ENCODE measurements around the gene RNF208.

The RNF208 gene

GRCh38 chr9:137213160-137214060 lies 8.6 kb downstream of the RNF208 start:
- no peaks in the 10 kb centered on the region for H3K9me2 ChIP-seq (ENCODE audit: low read depth, low read length)
- H3K27me3 ChIP-seq (ENCODE audit: insufficient read depth, low read length): no peaks in the 10 kb centered on the region
- peaks cover 11% of the 10 kb centered on the region for H3K36me3 ChIP-seq (ENCODE audit: insufficient read depth, low read length)
- no peaks in the 10 kb centered on the region for H3K9me3 ChIP-seq (ENCODE audit: low read length)
- peak overlapping the region; percentile 51 for H3K4me2 ChIP-seq (ENCODE audit: low read length)
- no peaks in the 10 kb centered on the region for H3K79me2 ChIP-seq (ENCODE audit: insufficient read depth, low read length)
- no peaks in the 10 kb centered on the region for H3F3A ChIP-seq (ENCODE audit: insufficient read depth, low read length)
- peaks cover 20% of the 10 kb centered on the region for H3K4me1 ChIP-seq (ENCODE audit: insufficient read depth, low read length, severe bottlenecking)
- H3K27ac ChIP-seq (ENCODE audit: low read depth, low read length, poor library complexity, severe bottlenecking): no peak overlapping the region
- H3K4me3 ChIP-seq (ENCODE audit: low read depth, low read length, poor library complexity, severe bottlenecking): peak overlapping the region; percentile 29
- peak overlapping the region; percentile 36; the same call in 1 of the 2 replicates for H3K9ac ChIP-seq (ENCODE audit: low read length)
- H4K20me1 ChIP-seq (ENCODE audit: insufficient read depth, low read length): no peaks in the 10 kb centered on the region
- TF ChIP-seq, protein P1, sequence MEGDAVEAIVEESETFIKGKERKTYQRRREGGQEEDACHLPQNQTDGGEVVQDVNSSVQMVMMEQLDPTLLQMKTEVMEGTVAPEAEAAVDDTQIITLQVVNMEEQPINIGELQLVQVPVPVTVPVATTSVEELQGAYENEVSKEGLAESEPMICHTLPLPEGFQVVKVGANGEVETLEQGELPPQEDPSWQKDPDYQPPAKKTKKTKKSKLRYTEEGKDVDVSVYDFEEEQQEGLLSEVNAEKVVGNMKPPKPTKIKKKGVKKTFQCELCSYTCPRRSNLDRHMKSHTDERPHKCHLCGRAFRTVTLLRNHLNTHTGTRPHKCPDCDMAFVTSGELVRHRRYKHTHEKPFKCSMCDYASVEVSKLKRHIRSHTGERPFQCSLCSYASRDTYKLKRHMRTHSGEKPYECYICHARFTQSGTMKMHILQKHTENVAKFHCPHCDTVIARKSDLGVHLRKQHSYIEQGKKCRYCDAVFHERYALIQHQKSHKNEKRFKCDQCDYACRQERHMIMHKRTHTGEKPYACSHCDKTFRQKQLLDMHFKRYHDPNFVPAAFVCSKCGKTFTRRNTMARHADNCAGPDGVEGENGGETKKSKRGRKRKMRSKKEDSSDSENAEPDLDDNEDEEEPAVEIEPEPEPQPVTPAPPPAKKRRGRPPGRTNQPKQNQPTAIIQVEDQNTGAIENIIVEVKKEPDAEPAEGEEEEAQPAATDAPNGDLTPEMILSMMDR (IDR thresholded peaks at IDR 0.05; ENCODE audit: low read length): no peak
- no peak for TF ChIP-seq EZH2 (IDR thresholded peaks at IDR 0.05; ENCODE audit: borderline replicate concordance, low read length)
- no peak overlapping the region for H2AFZ ChIP-seq (ENCODE audit: low read length)

- Histone ChIP-seq H3K9me2 (ENCODE audit: low read depth, low read length) (no peaks in the 10 kb centered on the region), H3K4me2 (ENCODE audit: low read length) (peak overlapping the region; percentile 51; the same call in 1 of the 2 replicates), H3K4me3 (ENCODE audit: low read depth, low read length, poor library complexity, severe bottlenecking) (peak overlapping the region; percentile 29), H3K4me1 (ENCODE audit: insufficient read depth, low read length, severe bottlenecking) (peaks cover 20% of the 10 kb centered on the region), H2AFZ (ENCODE audit: low read length) (no peak overlapping the region), H3K9me3 (ENCODE audit: low read length) (no peaks in the 10 kb centered on the region), H3K79me2 (ENCODE audit: insufficient read depth, low read length) (no peaks in the 10 kb centered on the region), H3K27ac (ENCODE audit: low read depth, low read length, poor library complexity, severe bottlenecking) (no peak overlapping the region), H4K20me1 (ENCODE audit: insufficient read depth, low read length) (no peaks in the 10 kb centered on the region), H3F3A (ENCODE audit: insufficient read depth, low read length) (no peaks in the 10 kb centered on the region), H3K36me3 (ENCODE audit: insufficient read depth, low read length) (peaks cover 13% of the 10 kb centered on the region), H3K9ac (ENCODE audit: low read length) (no peak overlapping the region), H3K27me3 (ENCODE audit: insufficient read depth, low read length) (no peaks in the 10 kb centered on the region)
- TF ChIP-seq, protein P1 (IDR thresholded peaks at IDR 0.05; ENCODE audit: low read length): peak; percentile 36; the same call in 1 of the 2 replicates
- TF ChIP-seq EZH2 (IDR thresholded peaks at IDR 0.05; ENCODE audit: borderline replicate concordance, low read length): no peak
These were observed 9.5 kb downstream of the RNF208 start for GRCh38 chr9:137212520-137212919.

DNA sequence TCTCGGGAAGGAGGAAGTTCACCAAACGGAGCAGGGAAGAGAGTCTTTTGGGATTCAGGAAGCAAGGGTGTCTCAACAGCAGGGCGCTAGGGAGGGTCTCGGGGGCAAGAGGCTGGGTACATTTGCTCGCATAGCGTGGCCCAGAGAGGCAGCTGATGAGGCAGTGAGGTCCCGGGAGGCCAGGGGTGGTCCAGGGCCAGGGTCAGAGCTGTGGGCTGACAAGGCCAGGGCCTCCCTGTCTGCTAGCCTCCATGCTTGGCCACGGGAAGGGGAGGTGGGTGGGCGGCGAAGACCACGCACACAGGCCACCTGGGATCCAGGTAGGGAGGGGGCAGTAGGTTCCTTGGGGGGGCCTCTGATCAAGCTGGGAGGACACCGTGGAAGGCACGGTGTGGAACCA lies 10.5 kb downstream of the RNF208 start:
- Histone ChIP-seq H3K27me3 (ENCODE audit: insufficient read depth, low read length) (no peaks in the 10 kb centered on the region), H3K79me2 (ENCODE audit: insufficient read depth, low read length) (0 out of 2 replicates have a peak, but pooled peaks cover under 1% of the 10 kb centered on the region), H3K9me2 (ENCODE audit: low read depth, low read length) (no peaks in the 10 kb centered on the region), H3K4me3 (ENCODE audit: low read depth, low read length, poor library complexity, severe bottlenecking) (no peak overlapping the region), H2AFZ (ENCODE audit: low read length) (no peak overlapping the region), H4K20me1 (ENCODE audit: insufficient read depth, low read length) (no peaks in the 10 kb centered on the region), H3K4me2 (ENCODE audit: low read length) (no peak overlapping the region), H3K36me3 (ENCODE audit: insufficient read depth, low read length) (peaks cover 15% of the 10 kb centered on the region), H3K9ac (ENCODE audit: low read length) (no peak overlapping the region), H3K4me1 (ENCODE audit: insufficient read depth, low read length, severe bottlenecking) (peaks cover 18% of the 10 kb centered on the region), H3K9me3 (ENCODE audit: low read length) (no peaks in the 10 kb centered on the region), H3F3A (ENCODE audit: insufficient read depth, low read length) (no peaks in the 10 kb centered on the region), H3K27ac (ENCODE audit: low read depth, low read length, poor library complexity, severe bottlenecking) (no peak overlapping the region)
- TF ChIP-seq EZH2 (IDR thresholded peaks at IDR 0.05; ENCODE audit: borderline replicate concordance, low read length): no peak
- TF ChIP-seq, protein P1 (IDR thresholded peaks at IDR 0.05; ENCODE audit: low read length): no peak
